Effector memory CD8-positive, alpha-beta T cell (primary cell): ENCODE results near the gene TBXA2R.
"Not testable (repeated sequence)": the region's sequence is repeated elsewhere in the genome, so short reads cannot be mapped to it uniquely, and the experiment has no call there.

Source experiments
- ATAC-seq: fragments of 150-1000 bp; cut with Tn5 transposase; replicated peaks from 2 replicates; pipeline ENCODE4 v1.10.0; 2021; ENCODE audit warnings: mild to moderate bottlenecking, moderate library complexity
- DNase-seq, 3 experiments: peaks; one replicate each; pipeline ENCODE4 v3.0.0; 2021
- H3K27ac Mint-ChIP-seq, 2 donors: one replicate each; pipeline ENCODE4 v1.8.0; 2022; ENCODE audit warnings: mild to moderate bottlenecking in 2 of 2, mixed read lengths in 2 of 2, moderate library complexity in 2 of 2
- H3K27me3 Mint-ChIP-seq, 2 donors: one replicate each; pipeline ENCODE4 v1.8.0; 2022; ENCODE audit warnings: mixed read lengths in 2 of 2
- H3K36me3 Mint-ChIP-seq: one replicate; pipeline ENCODE4 v1.8.0; 2022; ENCODE audit warnings: mild to moderate bottlenecking, moderate library complexity, mixed read lengths; ENCODE audit not compliant: insufficient read depth
- H3K4me1 Mint-ChIP-seq, 2 donors: one replicate each; pipeline ENCODE4 v1.8.0; 2022; ENCODE audit warnings: low read depth in 2 of 2, mixed read lengths in 2 of 2
- H3K4me3 Mint-ChIP-seq, 2 donors: one replicate each; pipeline ENCODE4 v1.8.0; 2022; ENCODE audit warnings: mild to moderate bottlenecking in 2 of 2, mixed read lengths in 2 of 2, moderate library complexity in 2 of 2
- H3K9me3 Mint-ChIP-seq, 2 donors: one replicate each; pipeline ENCODE4 v1.8.0; 2022; ENCODE audit warnings: mixed read lengths in 2 of 2

TBXA2R gene

GRCh38 chr19:3633559-3633988 is 26.9 kb upstream of the TBXA2R start:
- H3K4me1 Mint-ChIP-seq = no peaks in the 10 kb centered on the region
- H3K4me3 Mint-ChIP-seq = no peak overlapping the region
- H3K36me3 Mint-ChIP-seq = peaks cover 3% of the 10 kb centered on the region

GRCh38 chr19:3632739-3633558 is 26.3 kb upstream of the TBXA2R start:
- Mint-ChIP-seq H3K36me3 (peaks cover 2% of the 10 kb centered on the region), H3K27me3 (no peaks in the 10 kb centered on the region), H3K4me3 (no peak overlapping the region), H3K27ac (no peak overlapping the region), H3K9me3 (no peaks in the 10 kb centered on the region), H3K4me1 (no peaks in the 10 kb centered on the region)
- no peak for ATAC-seq
- DNase-seq = no peak

More at GRCh38 chr19:3633559-3633988, 26.9 kb upstream of the TBXA2R start:
- ATAC-seq (no peak), DNase-seq (no peak)
- H3K9me3 Mint-ChIP-seq = no peaks in the 10 kb centered on the region
- no peak overlapping the region for H3K27ac Mint-ChIP-seq
- H3K27me3 Mint-ChIP-seq = no peaks in the 10 kb centered on the region

GRCh38 chr19:3632098-3632497 is 25.4 kb upstream of the TBXA2R start:
- H3K9me3 Mint-ChIP-seq = no peaks in the 10 kb centered on the region
- H3K4me1 Mint-ChIP-seq = peaks cover under 1 to 6% of the 10 kb centered on the region in 2 donors
- no peak overlapping the region for H3K27ac Mint-ChIP-seq
- peaks cover 7% of the 10 kb centered on the region for H3K36me3 Mint-ChIP-seq
- H3K27me3 Mint-ChIP-seq = no peaks in the 10 kb centered on the region
- DNase-seq (no peak), ATAC-seq (no peak)
- no peak overlapping the region for H3K4me3 Mint-ChIP-seq

GRCh38 chr19:3631053-3631861 is 24.6 kb upstream of the TBXA2R start:
- Mint-ChIP-seq H3K36me3 (peaks cover 13% of the 10 kb centered on the region), H3K4me3 (no peak overlapping the region), H3K27me3 (no peaks in the 10 kb centered on the region), H3K27ac (no peak overlapping the region), H3K4me1 (peaks cover 9 to 14% of the 10 kb centered on the region in 2 donors), H3K9me3 (no peaks in the 10 kb centered on the region)
- no peak for DNase-seq
- no peak for ATAC-seq

GRCh38 chr19:3628766-3629165 is 22.1 kb upstream of the TBXA2R start:
- H3K27ac Mint-ChIP-seq, H3K27me3 Mint-ChIP-seq, H3K4me3 Mint-ChIP-seq, H3K9me3 Mint-ChIP-seq, ATAC-seq, DNase-seq: not testable (repeated sequence)
- peaks cover 26 to 30% of the 10 kb centered on the region in 2 donors for H3K4me1 Mint-ChIP-seq
- peaks cover 23% of the 10 kb centered on the region for H3K36me3 Mint-ChIP-seq

GRCh38 chr19:3627351-3627723 is 20.7 kb upstream of the TBXA2R start:
- DNase-seq (no peak), ATAC-seq (no peak)
- H3K27me3 Mint-ChIP-seq = no peaks in the 10 kb centered on the region
- peaks cover 26 to 33% of the 10 kb centered on the region in 2 donors for H3K4me1 Mint-ChIP-seq
- peak overlapping the region in 1 of 2 donors; percentile 99 for H3K27ac Mint-ChIP-seq
- peaks cover 33% of the 10 kb centered on the region for H3K36me3 Mint-ChIP-seq
- H3K9me3 Mint-ChIP-seq = no peaks in the 10 kb centered on the region
- peak overlapping the region; percentile 96 to 99 for H3K4me3 Mint-ChIP-seq

GRCh38 chr19:3626473-3627350 is 20.0 kb upstream of the TBXA2R start, which contains the start of gene CACTIN:
CACTIN (minus strand) TSS chr19:3626790; CDS start chr19:3626762, 28 bp downstream.
- H3K36me3 Mint-ChIP-seq = peaks cover 39% of the 10 kb centered on the region
- DNase-seq = peak; percentile 97 to 99 (median 98)
- ATAC-seq = peak; percentile 95
- peaks cover 26 to 35% of the 10 kb centered on the region in 2 donors for H3K4me1 Mint-ChIP-seq
- peak within 1 kb of the TSS; percentile 96 to 99 for H3K4me3 Mint-ChIP-seq
- no peaks in the 10 kb centered on the region for H3K27me3 Mint-ChIP-seq
- no peaks in the 10 kb centered on the region for H3K9me3 Mint-ChIP-seq
- H3K27ac Mint-ChIP-seq = peak within 1 kb of the TSS; percentile 98 to 99

GRCh38 chr19:3625996-3626472 is 19.4 kb upstream of the TBXA2R start:
- H3K27me3 Mint-ChIP-seq = no peaks in the 10 kb centered on the region
- peak; percentile 3 for ATAC-seq
- peak overlapping the region; percentile 96 to 99 for H3K4me3 Mint-ChIP-seq
- H3K27ac Mint-ChIP-seq = peak overlapping the region; percentile 98 to 99
- no peak for DNase-seq
- peaks cover 26 to 36% of the 10 kb centered on the region in 2 donors for H3K4me1 Mint-ChIP-seq
- H3K36me3 Mint-ChIP-seq = peaks cover 40% of the 10 kb centered on the region
- H3K9me3 Mint-ChIP-seq = no peaks in the 10 kb centered on the region

- Mint-ChIP-seq H3K36me3 (peaks cover 40% of the 10 kb centered on the region), H3K27me3 (no peaks in the 10 kb centered on the region), H3K9me3 (no peaks in the 10 kb centered on the region), H3K4me1 (peaks cover 26 to 36% of the 10 kb centered on the region in 2 donors), H3K27ac (peak overlapping the region in 1 of 2 donors; percentile 44), H3K4me3 (no peak overlapping the region)
- DNase-seq = no peak
- no peak for ATAC-seq
Measured at GRCh38 chr19:3623716-3624115, 17.0 kb upstream of the TBXA2R start.

GRCh38 chr19:3622224-3622623 is 15.5 kb upstream of the TBXA2R start:
- Mint-ChIP-seq H3K27ac (no peak overlapping the region), H3K9me3 (no peaks in the 10 kb centered on the region), H3K4me3 (no peak overlapping the region), H3K4me1 (peaks cover 26 to 32% of the 10 kb centered on the region in 2 donors), H3K27me3 (no peaks in the 10 kb centered on the region), H3K36me3 (peaks cover 38% of the 10 kb centered on the region)
- ATAC-seq = no peak
- no peak for DNase-seq

- no peak for DNase-seq
- Mint-ChIP-seq H3K36me3 (peaks cover 40% of the 10 kb centered on the region), H3K9me3 (no peaks in the 10 kb centered on the region), H3K27ac (no peak overlapping the region), H3K4me1 (peaks cover 21 to 29% of the 10 kb centered on the region in 2 donors), H3K4me3 (no peak overlapping the region), H3K27me3 (no peaks in the 10 kb centered on the region)
- ATAC-seq = no peak
Measured at GRCh38 chr19:3621689-3622088, 15.0 kb upstream of the TBXA2R start.

GRCh38 chr19:3620817-3621547 is 14.3 kb upstream of the TBXA2R start:
- H3K27ac Mint-ChIP-seq = peak overlapping the region in 1 of 2 donors; percentile 17
- H3K4me3 Mint-ChIP-seq = no peak overlapping the region
- peaks cover 15 to 22% of the 10 kb centered on the region in 2 donors for H3K4me1 Mint-ChIP-seq
- ATAC-seq (no peak), DNase-seq (no peak)
- H3K9me3 Mint-ChIP-seq = no peaks in the 10 kb centered on the region
- H3K27me3 Mint-ChIP-seq = no peaks in the 10 kb centered on the region
- peaks cover 33% of the 10 kb centered on the region for H3K36me3 Mint-ChIP-seq
